WTC11 (cell line): Measurements from ENCODE around the gene TUB. TPM values are rescaled to one million over a fixed set of nuclear protein-coding genes. Genes with fewer than 3 reads are reported as not detected.

Experiments
- ATAC-seq: fragments of 200-7000 bp; cut with Tn5 transposase; 2 replicates; pipeline ENCODE4 v1.10.0; 2021; ENCODE audit warnings: mild to moderate bottlenecking, moderate library complexity
- CTCF ChIA-PET: fragments of 300-600 bp; sonication (Branson Sonifier 250); formaldehyde crosslinking; loops from one replicate; lab custom pipeline; 2021; ENCODE audit warnings: antibody characterized with exemption; lab: Charles Lee
- POLR2A ChIA-PET: fragments of 350-600 bp; sonication (Branson Sonifier 250); formaldehyde crosslinking; loops from one replicate; lab custom pipeline; 2021; ENCODE audit warnings: antibody characterized with exemption; lab: Charles Lee
- DNase-seq: peaks from one replicate; pipeline ENCODE4 v3.0.0; 2021; ENCODE audit warnings: low spot score
- H3K27ac Mint-ChIP-seq: 2 replicates; pipeline ENCODE4 v1.8.0; 2021; ENCODE audit warnings: mixed read lengths
- H3K27me3 Mint-ChIP-seq: 2 replicates; pipeline ENCODE4 v1.8.0; 2021; ENCODE audit warnings: low read depth, mild to moderate bottlenecking, moderate library complexity, mixed read lengths
- H3K36me3 Mint-ChIP-seq: 2 replicates; pipeline ENCODE4 v1.8.0; 2021; ENCODE audit warnings: mixed read lengths
- H3K4me1 Mint-ChIP-seq: 2 replicates; pipeline ENCODE4 v1.8.0; 2022; ENCODE audit warnings: mixed read lengths
- H3K4me3 Mint-ChIP-seq: 2 replicates; pipeline ENCODE4 v1.8.0; 2021; ENCODE audit warnings: mild to moderate bottlenecking, moderate library complexity, mixed read lengths
- H3K9me3 Mint-ChIP-seq: 2 replicates; pipeline ENCODE4 v1.8.0; 2021; ENCODE audit warnings: mixed read lengths
- AR ChIP-seq: fragments of 250-450 bp; sonication (Bioruptor Pico); IDR thresholded peaks from 2 replicates; pipeline ENCODE4 v1.9.0; 2021; ENCODE audit warnings: mild to moderate bottlenecking
- ATF1 ChIP-seq: sonication (generic); formaldehyde crosslinking; IDR thresholded peaks from 2 replicates; pipeline ENCODE4 v1.8.1; 2023; ENCODE audit warnings: mild to moderate bottlenecking, moderate library complexity, missing genetic modification reagents
- ATF2 ChIP-seq: sonication (generic); formaldehyde crosslinking; IDR thresholded peaks from 2 replicates; pipeline ENCODE4 v1.8.1; 2022; ENCODE audit warnings: low read depth, missing genetic modification reagents, borderline replicate concordance
- CBFB ChIP-seq: sonication (generic); formaldehyde crosslinking; IDR thresholded peaks from 2 replicates; pipeline ENCODE4 v1.8.1; 2022; ENCODE audit warnings: mild to moderate bottlenecking, low read depth, missing genetic modification reagents
- CDX4 ChIP-seq: fragments of 250-450 bp; sonication (Bioruptor Pico); IDR thresholded peaks from 2 replicates; pipeline ENCODE4 v1.9.0; 2021; ENCODE audit warnings: moderate library complexity, mild to moderate bottlenecking, inconsistent platforms, borderline replicate concordance
- CREB1 ChIP-seq: sonication (generic); formaldehyde crosslinking; IDR thresholded peaks from 2 replicates; pipeline ENCODE4 v1.8.0; 2023; ENCODE audit warnings: mild to moderate bottlenecking, missing genetic modification reagents
- E2F5 ChIP-seq: sonication (generic); formaldehyde crosslinking; IDR thresholded peaks from 2 replicates; pipeline ENCODE4 v1.8.1; 2022; ENCODE audit warnings: mild to moderate bottlenecking, moderate library complexity, missing genetic modification reagents
- ELF4 ChIP-seq: sonication (generic); formaldehyde crosslinking; IDR thresholded peaks from 2 replicates; pipeline ENCODE4 v1.8.1; 2022; ENCODE audit warnings: low read depth, mild to moderate bottlenecking, moderate library complexity, missing genetic modification reagents
- EMX1 ChIP-seq: fragments of 250-450 bp; sonication (Bioruptor Pico); IDR thresholded peaks from 2 replicates; pipeline ENCODE4 v1.8.0; 2021; ENCODE audit warnings: mild to moderate bottlenecking
- IRF2 ChIP-seq: sonication (generic); formaldehyde crosslinking; IDR thresholded peaks from 2 replicates; pipeline ENCODE4 v1.8.0; 2022; ENCODE audit warnings: low read depth, missing genetic modification reagents, borderline replicate concordance
- MXD4 ChIP-seq: fragments of 250-450 bp; sonication (Bioruptor Pico); IDR thresholded peaks from 2 replicates; pipeline ENCODE4 v1.8.0; 2021; ENCODE audit warnings: mild to moderate bottlenecking, moderate library complexity, borderline replicate concordance
- NFATC4 ChIP-seq: fragments of 250-450 bp; sonication (Bioruptor Pico); IDR thresholded peaks from 2 replicates; pipeline ENCODE4 v1.9.0; 2021; ENCODE audit warnings: mild to moderate bottlenecking
- NFE2L1 ChIP-seq: sonication (generic); formaldehyde crosslinking; IDR thresholded peaks from 2 replicates; pipeline ENCODE4 v1.8.1; 2023; ENCODE audit warnings: missing genetic modification reagents
- OVOL2 ChIP-seq: fragments of 250-450 bp; sonication (Bioruptor Pico); IDR thresholded peaks from 2 replicates; pipeline ENCODE4 v1.9.0; 2021; ENCODE audit warnings: mild to moderate bottlenecking, borderline replicate concordance
- PRDM15 ChIP-seq: sonication (generic); formaldehyde crosslinking; IDR thresholded peaks from 2 replicates; pipeline ENCODE4 v1.8.0; 2022; ENCODE audit warnings: missing genetic modification reagents
- SMAD4 ChIP-seq: sonication (generic); formaldehyde crosslinking; IDR thresholded peaks from 2 replicates; pipeline ENCODE4 v1.8.0; 2022; ENCODE audit warnings: mild to moderate bottlenecking, missing genetic modification reagents
- TCF7 ChIP-seq: sonication (generic); formaldehyde crosslinking; IDR thresholded peaks from 2 replicates; pipeline ENCODE4 v1.8.0; 2022; ENCODE audit warnings: mild to moderate bottlenecking, low read depth, missing genetic modification reagents, moderate library complexity
- ZBTB21 ChIP-seq: sonication (generic); formaldehyde crosslinking; IDR thresholded peaks from 2 replicates; pipeline ENCODE4 v1.8.1; 2023; ENCODE audit warnings: mild to moderate bottlenecking, missing genetic modification reagents, borderline replicate concordance
- ZNF396 ChIP-seq: fragments of 250-450 bp; sonication (Bioruptor Pico); IDR thresholded peaks from 2 replicates; pipeline ENCODE4 v1.8.0; 2021; ENCODE audit warnings: mild to moderate bottlenecking, moderate library complexity, borderline replicate concordance
- ZNF532 ChIP-seq: fragments of 250-450 bp; sonication (Bioruptor Pico); IDR thresholded peaks from 2 replicates; pipeline ENCODE4 v1.9.0; 2021; ENCODE audit warnings: mild to moderate bottlenecking, borderline replicate concordance
- total RNA-seq: library from RNA; stranded (reverse); gene quantifications from 3 replicates; pipeline ENCODE4 v1.2.3, GENCODE V29; 2021

The TUB gene
- total RNA-seq, 1 experiment from 2014 or later, result 32.1 TPM

- Mint-ChIP-seq H3K27ac (no peak overlapping the region), H3K36me3 (no peaks in the 10 kb centered on the region), H3K27me3 (peaks cover 3% of the 10 kb centered on the region; the same call in 1 of the 2 replicates), H3K4me3 (no peak overlapping the region), H3K4me1 (peaks cover 41% of the 10 kb centered on the region), H3K9me3 (no peaks in the 10 kb centered on the region)
- DNase-seq, result no peak
- ATAC-seq, result no peak
- CTCF ChIA-PET, result interaction anchor here (0.9 to 3.6 kb wide), 10 partner anchors 12 to 81 kb away, joined by 3 to 36 read pairs (median 10); partner anchors contain the start of gene EIF3F
- POLR2A ChIA-PET, result no interaction called here
- TF ChIP-seq ATF2 (no peak), EMX1 (CRISPR knock-in tag) (no peak), AR (CRISPR knock-in tag) (no peak), ELF4 (CRISPR knock-in tag) (no peak), CBFB (CRISPR knock-in tag) (no peak), CREB1 (CRISPR knock-in tag) (no peak)
Observed at GRCh38 chr11:8067929-8068575, 13.0 kb upstream of the TUB start.

- ChIA-PET CTCF (interaction anchor here (1.0 to 3.6 kb wide), 8 partner anchors 12 to 62 kb away, joined by 3 to 35 read pairs (median 10); no protein-coding TSS in a partner anchor), POLR2A (no interaction called here)
- Mint-ChIP-seq H3K36me3 (no peaks in the 10 kb centered on the region), H3K9me3 (no peaks in the 10 kb centered on the region), H3K4me1 (peaks cover 48% of the 10 kb centered on the region), H3K27ac (peak overlapping the region; percentile 63), H3K27me3 (peaks cover 8% of the 10 kb centered on the region; the same call in 1 of the 2 replicates), H3K4me3 (no peak overlapping the region)
- ATAC-seq (no peak), DNase-seq (no peak)
- TF ChIP-seq NFATC4 (CRISPR knock-in tag) (no peak), CBFB (CRISPR knock-in tag) (no peak), ZBTB21 (no peak), ATF1 (no peak), ZNF532 (CRISPR knock-in tag) (no peak), SMAD4 (CRISPR knock-in tag) (no peak), CDX4 (CRISPR knock-in tag) (no peak), E2F5 (no peak), OVOL2 (CRISPR knock-in tag) (no peak), NFE2L1 (no peak), TCF7 (CRISPR knock-in tag) (no peak), MXD4 (CRISPR knock-in tag) (no peak), ZNF396 (no peak), PRDM15 (CRISPR knock-in tag) (no peak), IRF2 (CRISPR knock-in tag) (no peak)
Observed at GRCh38 chr11:8068605-8069221, 12.3 kb upstream of the TUB start.
